SK-N-SH treated with all-trans-retinoic acid at 6 μM for 48 hours (cell line): ENCODE results near the gene VPS9D1.

Source experiments
- ATAC-seq: fragments of 200-7000 bp; cut with Tn5 transposase; 3 replicates; pipeline ENCODE4 v1.9.1; 2020; ENCODE audit warnings: mild to moderate bottlenecking, moderate library complexity
- ARNTL ChIP-seq: fragments of 450-650 bp; formaldehyde crosslinking; IDR thresholded peaks from 2 replicates; pipeline ENCODE4 v1.5.0; 2020; ENCODE audit warnings: low read depth, mild to moderate bottlenecking, moderate library complexity, borderline replicate concordance
- BACH2 ChIP-seq: fragments of 250-450 bp; sonication (Bioruptor Pico); IDR thresholded peaks from 2 replicates; pipeline ENCODE4 v1.9.0; 2021; ENCODE audit warnings: mild to moderate bottlenecking, borderline replicate concordance
- CREB5 ChIP-seq: fragments of 250-450 bp; sonication (Bioruptor Pico); IDR thresholded peaks from 2 replicates; pipeline ENCODE4 v1.5.1; 2020; ENCODE audit warnings: low read depth, mild to moderate bottlenecking, moderate library complexity
- CSDC2 ChIP-seq: fragments of 250-450 bp; sonication (Bioruptor Pico); IDR thresholded peaks from 2 replicates; pipeline ENCODE4 v1.5.0; 2020; ENCODE audit warnings: mild to moderate bottlenecking, moderate library complexity
- ESRRG ChIP-seq: fragments of 250-450 bp; sonication (Bioruptor Pico); IDR thresholded peaks from 2 replicates; pipeline ENCODE4 v1.6.1; 2021; ENCODE audit warnings: mild to moderate bottlenecking
- GLIS3 ChIP-seq: fragments of 250-450 bp; sonication (Bioruptor Pico); IDR thresholded peaks from 2 replicates; pipeline ENCODE4 v1.5.0; 2020; ENCODE audit warnings: mild to moderate bottlenecking, moderate library complexity
- ISL1 ChIP-seq: fragments of 250-450 bp; sonication (Bioruptor Pico); IDR thresholded peaks from 2 replicates; pipeline ENCODE4 v2.1.2; 2022; ENCODE audit warnings: mild to moderate bottlenecking, moderate library complexity
- OSR1 ChIP-seq: fragments of 250-450 bp; sonication (Bioruptor Pico); IDR thresholded peaks from 2 replicates; pipeline ENCODE4 v1.8.0; 2022; ENCODE audit warnings: moderate library complexity, mild to moderate bottlenecking, inconsistent platforms
- PATZ1 ChIP-seq: fragments of 250-450 bp; sonication (Bioruptor Pico); IDR thresholded peaks from 2 replicates; pipeline ENCODE4 v1.8.0; 2020; ENCODE audit warnings: mild to moderate bottlenecking, moderate library complexity, borderline replicate concordance
- POU6F1 ChIP-seq: fragments of 250-450 bp; sonication (Bioruptor Pico); IDR thresholded peaks from 2 replicates; pipeline ENCODE4 v1.8.0; 2021; ENCODE audit warnings: low read depth, mild to moderate bottlenecking, moderate library complexity, borderline replicate concordance
- SNAI2 ChIP-seq: fragments of 250-450 bp; sonication (Bioruptor Pico); IDR thresholded peaks from 2 replicates; pipeline ENCODE4 v1.5.0; 2020; ENCODE audit warnings: mild to moderate bottlenecking, moderate library complexity
- TCF4 ChIP-seq: fragments of 250-450 bp; sonication (Bioruptor Pico); IDR thresholded peaks from 2 replicates; pipeline ENCODE4 v1.8.0; 2021; ENCODE audit warnings: mild to moderate bottlenecking, moderate library complexity, borderline replicate concordance
- TOX ChIP-seq: fragments of 250-450 bp; sonication (Bioruptor Pico); IDR thresholded peaks from 2 replicates; pipeline ENCODE4 v1.8.0; 2021; ENCODE audit warnings: mild to moderate bottlenecking, moderate library complexity, borderline replicate concordance
- TSHZ2 ChIP-seq: fragments of 250-450 bp; sonication (Bioruptor Pico); IDR thresholded peaks from 2 replicates; pipeline ENCODE4 v1.5.0; 2020; ENCODE audit warnings: mild to moderate bottlenecking, moderate library complexity
- ZC3H10 ChIP-seq: fragments of 250-450 bp; sonication (Bioruptor Pico); IDR thresholded peaks from 2 replicates; pipeline ENCODE4 v1.5.1; 2021; ENCODE audit warnings: mild to moderate bottlenecking, moderate library complexity
- ZFP3 ChIP-seq: fragments of 250-450 bp; sonication (Bioruptor Pico); IDR thresholded peaks from 2 replicates; pipeline ENCODE4 v1.5.0; 2020; ENCODE audit warnings: mild to moderate bottlenecking, moderate library complexity
- ZFP30 ChIP-seq: fragments of 450-650 bp; formaldehyde crosslinking; IDR thresholded peaks from 2 replicates; pipeline ENCODE4 v1.5.0; 2022; ENCODE audit warnings: mild to moderate bottlenecking, moderate library complexity
- ZNF565 ChIP-seq: fragments of 450-650 bp; formaldehyde crosslinking; conservative IDR thresholded peaks from 2 replicates; pipeline ENCODE4 v1.5.0; 2020; ENCODE audit warnings: low read depth, mild to moderate bottlenecking, moderate library complexity
- ZNF70 ChIP-seq: fragments of 450-650 bp; formaldehyde crosslinking; IDR thresholded peaks from 2 replicates; pipeline ENCODE4 v1.5.0; 2020; ENCODE audit warnings: mild to moderate bottlenecking, moderate library complexity
- ZNF8 ChIP-seq: fragments of 450-650 bp; formaldehyde crosslinking; IDR thresholded peaks from 2 replicates; pipeline ENCODE4 v1.5.0; 2020; ENCODE audit warnings: mild to moderate bottlenecking, moderate library complexity

VPS9D1 gene

GRCh38 chr16:89770367-89770766 is 49.7 kb upstream of the VPS9D1 start (continued):
- no peak for TF ChIP-seq ZNF8 (CRISPR knock-in tag)
- no peak for TF ChIP-seq ZFP30 (CRISPR knock-in tag)
- no peak for TF ChIP-seq ARNTL
- no peak for TF ChIP-seq OSR1 (CRISPR knock-in tag)
- TF ChIP-seq ZFP3 (CRISPR knock-in tag) = no peak
- no peak for TF ChIP-seq ZNF565 (CRISPR knock-in tag)
- TF ChIP-seq SNAI2 (CRISPR knock-in tag) = no peak
- no peak for TF ChIP-seq ZC3H10 (CRISPR knock-in tag)
- TF ChIP-seq ZNF70 (CRISPR knock-in tag) = no peak
- TF ChIP-seq TCF4 (CRISPR knock-in tag) = no peak

- TF ChIP-seq ZNF8 (CRISPR knock-in tag) (no peak), ISL1 (CRISPR knock-in tag) (no peak), TCF4 (CRISPR knock-in tag) (no peak), GLIS3 (no peak), ARNTL (no peak), CREB5 (no peak), PATZ1 (CRISPR knock-in tag) (no peak), ESRRG (CRISPR knock-in tag) (no peak), TSHZ2 (CRISPR knock-in tag) (no peak), ZNF70 (CRISPR knock-in tag) (no peak), CSDC2 (no peak), POU6F1 (CRISPR knock-in tag) (no peak)
- TF ChIP-seq, all 23 proteins: peak for 0
- ATAC-seq = no peak
Observed at GRCh38 chr16:89765292-89765830, 44.7 kb upstream of the VPS9D1 start.

- TF ChIP-seq PATZ1 (CRISPR knock-in tag) (no peak), OSR1 (CRISPR knock-in tag) (no peak), ZFP30 (CRISPR knock-in tag) (no peak), ZFP3 (CRISPR knock-in tag) (no peak), SNAI2 (CRISPR knock-in tag) (no peak), CSDC2 (no peak), POU6F1 (CRISPR knock-in tag) (no peak), ZC3H10 (CRISPR knock-in tag) (no peak), TCF4 (CRISPR knock-in tag) (no peak), TOX (no peak), BACH2 (CRISPR knock-in tag) (no peak), GLIS3 (no peak), ESRRG (CRISPR knock-in tag) (no peak)
- no peak for ATAC-seq
Observed at GRCh38 chr16:89764711-89765201, 44.1 kb upstream of the VPS9D1 start.
